ENCODE measurements around the gene RNF220. TPM values are rescaled to one million over a fixed set of nuclear protein-coding genes. Genes with fewer than 3 reads are reported as not detected.

Gene RNF220
- total and polyA plus RNA-seq, 9 of the 15 experiments (the other 6 are each of a cell fraction or from before 2014, with no cell fraction given): 5.1 to 117 (median 66.9) TPM

DNA sequence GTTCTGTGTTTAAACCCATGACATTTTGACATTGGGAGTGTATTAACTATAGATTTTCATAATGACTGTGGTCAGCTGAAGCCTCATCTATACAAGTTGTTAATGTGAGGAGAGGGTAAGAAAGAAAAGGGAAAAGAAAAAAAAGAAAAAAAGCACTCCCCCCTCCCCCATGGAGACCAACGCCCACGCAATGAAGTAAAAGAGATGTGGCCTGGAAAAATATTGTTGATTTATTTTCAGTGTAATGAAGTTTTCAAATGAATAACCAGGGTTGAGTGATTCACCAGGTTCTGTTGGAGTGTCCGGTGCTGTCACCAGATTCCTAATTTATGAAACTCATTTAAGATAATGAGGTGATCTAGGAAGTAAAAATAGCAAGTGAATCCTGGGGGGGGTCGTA is 4.7 kb downstream of the RNF220 start:
- H3K36me3 ChIP-seq (ENCODE audit: control insufficient read depth, insufficient read depth, low read length): no peaks in the 10 kb centered on the region
- POLR2A ChIA-PET: interaction anchor here (0.7 to 1.1 kb wide), 3 partner anchors 10 to 12 kb away, joined by 3 to 5 read pairs (median 3); no protein-coding TSS in a partner anchor
- in situ Hi-C loops (cut with MboI): no loop called here
- no peak overlapping the region for H3K9ac ChIP-seq (ENCODE audit: insufficient read depth in 1 of 2, low read depth in 2 of 2, low read length in 2 of 2)
- ATAC-seq (no peak), DNase-seq (ENCODE audit: extremely low read depth in 1 of 4, low spot score in 3 of 4) (peak in 1 of 4 experiments; percentile 31), FAIRE-seq (no peak)
- H4K20me1 ChIP-seq (replicated peaks; ENCODE audit: control insufficient read depth, insufficient read depth, low read length): 0 out of 2 replicates have a peak, but pooled peaks cover 3% of the 10 kb centered on the region
- peaks cover 0 to 19% of the 10 kb centered on the region in 2 experiments; a peak in 2 of 5 replicates for H3K4me1 ChIP-seq (replicated peaks in 1 of 2; ENCODE audit: control insufficient read depth in 2 of 2, insufficient read depth in 2 of 2, low read length in 2 of 2)
- TF ChIP-seq CCNT2 (IDR thresholded peaks at IDR 0.05; ENCODE audit: borderline replicate concordance, extremely low read depth, insufficient read length, low read depth, low read length): no peak
- no peak for TF ChIP-seq PCBP1 (IDR thresholded peaks at IDR 0.05; ENCODE audit: low read depth, low read length, poor library complexity, severe bottlenecking)
- TF ChIP-seq EGR1 (conservative IDR thresholded peaks at IDR 0.05): peak; percentile 86
- TF ChIP-seq, protein P1, sequence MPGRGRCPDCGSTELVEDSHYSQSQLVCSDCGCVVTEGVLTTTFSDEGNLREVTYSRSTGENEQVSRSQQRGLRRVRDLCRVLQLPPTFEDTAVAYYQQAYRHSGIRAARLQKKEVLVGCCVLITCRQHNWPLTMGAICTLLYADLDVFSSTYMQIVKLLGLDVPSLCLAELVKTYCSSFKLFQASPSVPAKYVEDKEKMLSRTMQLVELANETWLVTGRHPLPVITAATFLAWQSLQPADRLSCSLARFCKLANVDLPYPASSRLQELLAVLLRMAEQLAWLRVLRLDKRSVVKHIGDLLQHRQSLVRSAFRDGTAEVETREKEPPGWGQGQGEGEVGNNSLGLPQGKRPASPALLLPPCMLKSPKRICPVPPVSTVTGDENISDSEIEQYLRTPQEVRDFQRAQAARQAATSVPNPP (IDR thresholded peaks at IDR 0.05; ENCODE audit: borderline replicate concordance, insufficient read depth, insufficient read length): no peak
- H3K9me1 ChIP-seq (ENCODE audit: control insufficient read depth, insufficient read depth, low read length): no peaks in the 10 kb centered on the region
- H3K9me3 ChIP-seq (replicated peaks; ENCODE audit: control insufficient read depth, insufficient read depth, low read depth, low read length): no peaks in the 10 kb centered on the region
- H3K27me3 ChIP-seq (ENCODE audit: control insufficient read depth in 2 of 2, insufficient read depth in 2 of 2, low read length in 2 of 2): peaks cover 71 to 84% of the 10 kb centered on the region in 2 experiments
- intact Hi-C loops (cut with micrococcal nuclease): no loop called here
- H3K79me2 ChIP-seq (ENCODE audit: control insufficient read depth, insufficient read depth, low read length): no peaks in the 10 kb centered on the region
- no peak overlapping the region for H3K27ac ChIP-seq (ENCODE audit: extremely low read depth, low read depth, low read length)
- CTCF ChIA-PET (ENCODE audit: low intra/inter-chr PET ratio): no interaction called here
- BruUV-seq (replicated peaks): no TSS peak
- H2AFZ ChIP-seq (ENCODE audit: low read depth, low read length): no peak overlapping the region
- 3% methylated on average over 4 of the region's 4 CpGs for WGBS (ENCODE audit: insufficient coverage, low coverage, missing lambda C conversion rate)
- H3K4me3 ChIP-seq: no peak overlapping the region
- H3K4me2 ChIP-seq (ENCODE audit: insufficient read depth, low read length): no peak overlapping the region

All from K562 (cell line).